ENCODE results near the gene REG4.

REG4 gene

GRCh38 chr1:119767486-119767885 is 43.8 kb downstream of the REG4 start:
- in situ Hi-C loops (cut with MboI; ENCODE audit: low sequenced_read_pairs, unreplicated experiment): no loop called here
- no peak for DNase-seq (ENCODE audit: low spot score)
- no peak for TF ChIP-seq CTCF (IDR thresholded peaks at IDR 0.05; ENCODE audit: borderline replicate concordance, control extremely low read depth, extremely low read depth, insufficient read depth, missing control alignments)

- in situ Hi-C loops (cut with MboI; ENCODE audit: low sequenced_read_pairs, unreplicated experiment): no loop called here
- TF ChIP-seq CTCF (IDR thresholded peaks at IDR 0.05; ENCODE audit: borderline replicate concordance, control extremely low read depth, extremely low read depth, insufficient read depth, missing control alignments): no peak
These were observed 44.9 kb downstream of the REG4 start for GRCh38 chr1:119766374-119766794.

GRCh38 chr1:119764220-119764619 is 47.0 kb downstream of the REG4 start:
- no peak for DNase-seq (ENCODE audit: low spot score)
- no peak for TF ChIP-seq CTCF (IDR thresholded peaks at IDR 0.05; ENCODE audit: borderline replicate concordance, control extremely low read depth, extremely low read depth, insufficient read depth, missing control alignments)
- in situ Hi-C loops (cut with MboI; ENCODE audit: low sequenced_read_pairs, unreplicated experiment): no loop called here

More at GRCh38 chr1:119766374-119766794, 44.9 kb downstream of the REG4 start:
- DNase-seq (ENCODE audit: low spot score): no peak

- in situ Hi-C loops (cut with MboI; ENCODE audit: low sequenced_read_pairs, unreplicated experiment): no loop called here
- no peak for DNase-seq (ENCODE audit: low spot score)
- no peak for TF ChIP-seq CTCF (IDR thresholded peaks at IDR 0.05; ENCODE audit: borderline replicate concordance, control extremely low read depth, extremely low read depth, insufficient read depth, missing control alignments)
These were observed 48.3 kb downstream of the REG4 start for GRCh38 chr1:119762953-119763352.

GRCh38 chr1:119762409-119762808 is 48.9 kb downstream of the REG4 start:
- in situ Hi-C loops (cut with MboI; ENCODE audit: low sequenced_read_pairs, unreplicated experiment): no loop called here
- TF ChIP-seq CTCF (IDR thresholded peaks at IDR 0.05; ENCODE audit: borderline replicate concordance, control extremely low read depth, extremely low read depth, insufficient read depth, missing control alignments): no peak
- no peak for DNase-seq (ENCODE audit: low spot score)

GRCh38 chr1:119758584-119758983 is 52.7 kb downstream of the REG4 start:
- DNase-seq (ENCODE audit: low spot score): no peak
- no peak for TF ChIP-seq CTCF (IDR thresholded peaks at IDR 0.05; ENCODE audit: borderline replicate concordance, control extremely low read depth, extremely low read depth, insufficient read depth, missing control alignments)
- in situ Hi-C loops (cut with MboI; ENCODE audit: low sequenced_read_pairs, unreplicated experiment): no loop called here

GRCh38 chr1:119752592-119752991 is 58.7 kb downstream of the REG4 start:
- in situ Hi-C loops (cut with MboI; ENCODE audit: low sequenced_read_pairs, unreplicated experiment): no loop called here
- no peak for TF ChIP-seq CTCF (IDR thresholded peaks at IDR 0.05; ENCODE audit: borderline replicate concordance, control extremely low read depth, extremely low read depth, insufficient read depth, missing control alignments)
- no peak for DNase-seq (ENCODE audit: low spot score)

Measured in GM13976 (cell line).